ENCODE measurements around the gene ZNF778. TPM values are rescaled to one million over a fixed set of nuclear protein-coding genes. Genes with fewer than 3 reads are reported as not detected.

ZNF778 gene
- total RNA-seq, 1 experiment from 2014 or later = 19.5 TPM

- BruUV-seq (replicated peaks) = no TSS peak
- CTCF ChIA-PET = no interaction called here
- H3K27me3 ChIP-seq (ENCODE audit: insufficient read depth, low read length) = no peaks in the 10 kb centered on the region
Observed at GRCh38 chr16:89277049-89277448, 59.5 kb downstream of the ZNF778 start.

More at GRCh38 chr16:89277049-89277448, 59.5 kb downstream of the ZNF778 start:
- H3K27ac ChIP-seq (ENCODE audit: low read depth, low read length) = no peak overlapping the region
- H3K4me2 ChIP-seq (ENCODE audit: low read length) = no peak overlapping the region
- no peak overlapping the region for H3K4me3 ChIP-seq (replicated peaks in 1 of 2; ENCODE audit: low read depth in 1 of 2, low read length in 2 of 2)
- H4K20me1 ChIP-seq (ENCODE audit: insufficient read depth) = no peaks in the 10 kb centered on the region
- intact Hi-C loops (cut with micrococcal nuclease) = no loop called here
- no peak overlapping the region for H3K9ac ChIP-seq (ENCODE audit: low read length)
- H3K4me1 ChIP-seq (ENCODE audit: control insufficient read depth in 1 of 2, insufficient read depth in 2 of 2, low read length in 2 of 2) = no peaks in the 10 kb centered on the region
- no peak for DNase-seq (ENCODE audit: low read depth, low spot score)
- peaks cover 46 to 59% of the 10 kb centered on the region in 2 experiments; a peak in 3 of 4 replicates for H3K36me3 ChIP-seq (ENCODE audit: control insufficient read depth in 1 of 2, insufficient read depth in 2 of 2, low read length in 2 of 2)
- no peak for ATAC-seq
- no peak overlapping the region for H2AFZ ChIP-seq (ENCODE audit: low read depth, low read length, poor library complexity, severe bottlenecking)
- H3K9me2 ChIP-seq (ENCODE audit: insufficient read depth) = no peaks in the 10 kb centered on the region
- ChIA-PET RAD21 (ENCODE audit: low non-redundant PET in 1 of 2, low total read pairs in 2 of 2, uncharacterized antibody in 2 of 2, unreplicated experiment in 2 of 2) (no interaction called here), POLR2A (no interaction called here)
- no peaks in the 10 kb centered on the region for H3K9me3 ChIP-seq (ENCODE audit: control insufficient read depth in 1 of 2, insufficient read depth in 1 of 2, low read depth in 1 of 2, low read length in 2 of 2)
- TF ChIP-seq EZH2 (IDR thresholded peaks at IDR 0.05) (no peak), ZBTB33 (IDR thresholded peaks at IDR 0.05; ENCODE audit: extremely low read depth, insufficient replicate concordance, low read length) (no peak), POLR2A (IDR thresholded peaks at IDR 0.05; ENCODE audit: borderline replicate concordance, extremely low read depth, insufficient read depth, insufficient read length) (no peak), POLR2AphosphoS5 (IDR thresholded peaks at IDR 0.05; ENCODE audit: low read depth, low read length) (0 out of 2 replicates have a peak, but pooled peaks have one; percentile 20), FOSL1 (IDR thresholded peaks at IDR 0.05; ENCODE audit: low read depth) (no peak)
- H3K79me2 ChIP-seq (ENCODE audit: insufficient read depth, low read length) = peaks cover 26% of the 10 kb centered on the region; the same call in 1 of the 2 replicates
